ENCODE data around the gene NXT1.

Gene NXT1

DNA sequence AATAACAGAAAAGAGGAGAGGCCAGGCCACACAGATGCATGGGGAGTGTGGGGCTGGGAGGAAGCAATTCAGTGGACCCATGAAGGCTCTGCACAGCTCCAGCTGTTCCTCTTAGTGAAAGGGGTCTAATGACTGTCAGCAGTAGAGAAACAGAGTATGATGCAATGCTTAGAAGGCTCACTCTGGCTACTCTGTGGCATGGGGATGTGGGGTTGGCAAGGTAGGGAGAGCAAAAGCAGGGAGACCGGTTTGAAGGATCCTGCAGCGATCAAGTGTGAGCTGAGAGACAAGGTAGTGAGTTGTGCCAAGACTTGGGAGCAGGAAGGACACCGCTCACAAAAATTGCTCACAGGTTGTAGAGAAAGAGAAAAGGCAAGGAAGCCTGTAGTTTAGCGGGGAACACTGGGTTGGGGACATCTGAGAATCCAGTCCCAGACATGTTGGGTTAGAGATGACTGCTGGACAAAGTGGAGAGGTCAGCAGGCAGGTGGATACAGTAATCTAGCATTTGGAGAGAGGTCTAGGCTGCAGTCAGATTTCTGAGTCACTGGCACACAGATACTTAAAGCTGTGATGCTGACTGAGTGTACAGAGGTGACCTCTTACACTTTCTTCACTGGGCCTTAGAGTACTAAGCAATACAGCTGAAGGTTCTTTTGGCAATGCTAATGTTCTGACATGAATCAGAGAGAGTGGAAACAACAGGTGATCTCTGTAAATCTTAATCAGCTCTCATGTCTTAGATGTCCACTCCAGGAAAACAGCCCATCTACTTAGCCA lies 43.6 kb downstream of the NXT1 start:
- no peak for DNase-seq

GRCh38 chr20:23396950-23397627 lies 46.5 kb downstream of the NXT1 start:
- no peak for DNase-seq

DNA sequence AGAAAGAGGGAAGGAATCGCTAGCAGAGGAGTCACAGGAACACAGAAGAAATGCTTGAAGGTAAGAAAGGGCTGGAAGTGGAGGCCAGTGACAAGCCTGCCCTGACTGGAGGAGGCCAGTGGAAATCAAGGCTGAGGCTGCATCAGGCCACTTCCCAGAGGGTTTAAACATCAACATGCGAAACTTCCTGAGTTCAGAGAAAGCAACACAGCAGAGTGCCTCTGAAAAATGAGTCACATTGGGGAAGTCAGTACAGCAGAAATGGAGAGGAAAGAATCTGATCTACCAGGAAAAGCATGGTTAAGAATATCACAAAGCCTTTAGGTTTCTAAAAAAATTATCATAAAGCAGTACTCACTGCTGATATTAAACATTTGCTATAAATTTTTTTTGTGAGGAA lies 47.4 kb downstream of the NXT1 start:
- no peak for DNase-seq

DNA sequence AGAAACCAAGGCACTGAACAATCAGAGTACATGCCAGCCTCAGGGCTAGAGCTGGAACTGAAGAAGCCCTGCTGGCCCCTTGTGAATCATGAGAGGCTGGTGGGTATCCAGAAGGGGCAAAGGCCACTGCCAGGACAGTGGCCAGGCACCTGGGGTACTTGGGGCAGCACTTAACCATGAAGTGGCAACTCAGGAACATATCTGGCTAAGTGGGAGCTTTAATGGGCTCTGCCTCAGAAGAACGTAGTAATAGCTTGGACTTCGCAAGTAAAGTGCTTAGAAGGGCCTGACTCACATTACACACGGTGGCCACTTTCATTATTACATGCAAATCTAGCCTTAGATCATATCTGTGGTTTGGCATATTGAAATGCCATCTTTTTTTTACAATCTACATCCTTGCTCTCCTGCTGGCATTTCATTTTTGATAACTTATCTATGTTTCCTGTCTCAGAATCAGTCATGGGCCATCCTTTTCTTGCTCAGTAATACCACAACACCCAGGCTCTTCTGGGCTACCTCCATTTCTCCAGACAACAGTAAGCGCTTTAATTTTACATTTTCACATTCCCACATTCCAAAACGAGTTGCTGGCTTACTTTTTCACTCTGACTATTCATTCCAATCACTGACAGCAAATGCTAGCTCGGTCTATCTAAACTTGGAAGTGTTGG lies 49.1 kb downstream of the NXT1 start:
- DNase-seq, result no peak

DNA sequence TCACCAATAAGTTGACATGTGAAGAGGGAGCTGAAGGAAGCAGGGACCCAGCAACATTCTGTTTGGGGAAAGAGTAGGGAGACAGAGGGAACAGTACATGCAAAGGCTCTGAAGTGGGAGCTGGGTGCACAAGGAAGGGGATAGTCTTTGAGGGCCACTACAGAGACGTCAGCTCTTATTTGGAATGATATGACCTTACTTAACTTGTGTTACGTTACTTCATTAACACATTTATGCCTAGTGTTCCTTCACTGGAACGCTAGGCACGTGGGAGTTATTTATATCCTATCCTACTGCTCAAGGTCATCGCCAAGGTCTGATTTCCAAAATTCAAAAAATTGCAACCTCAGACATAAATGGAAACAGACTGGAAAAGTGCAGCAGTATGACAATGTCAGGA lies 50.5 kb downstream of the NXT1 start:
- DNase-seq, result no peak

DNA sequence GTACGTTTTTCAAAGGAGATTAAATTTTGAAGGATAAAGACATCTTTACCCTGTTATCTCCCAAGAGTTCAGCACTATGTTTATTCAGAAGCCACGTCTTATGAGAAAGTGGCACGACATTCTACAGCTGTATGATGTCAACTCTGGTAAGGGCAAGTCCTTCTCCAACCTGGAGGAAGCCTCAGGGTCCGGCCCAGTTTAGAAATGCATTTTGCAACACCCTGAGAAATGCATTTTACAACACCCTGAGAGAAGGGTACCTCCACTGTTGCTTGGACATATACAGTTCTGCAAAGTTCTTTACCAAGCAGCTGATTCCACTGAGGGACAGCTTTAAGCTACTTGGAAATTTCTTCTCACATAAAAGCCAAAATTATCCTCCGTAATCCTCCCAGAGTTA lies 53.2 kb downstream of the NXT1 start:
- DNase-seq, result no peak

- DNase-seq, result no peak
Measured at GRCh38 chr20:23404196-23404595, 53.6 kb downstream of the NXT1 start.
